ENCODE measurements around the gene SERPINA10.

SERPINA10 gene

DNA sequence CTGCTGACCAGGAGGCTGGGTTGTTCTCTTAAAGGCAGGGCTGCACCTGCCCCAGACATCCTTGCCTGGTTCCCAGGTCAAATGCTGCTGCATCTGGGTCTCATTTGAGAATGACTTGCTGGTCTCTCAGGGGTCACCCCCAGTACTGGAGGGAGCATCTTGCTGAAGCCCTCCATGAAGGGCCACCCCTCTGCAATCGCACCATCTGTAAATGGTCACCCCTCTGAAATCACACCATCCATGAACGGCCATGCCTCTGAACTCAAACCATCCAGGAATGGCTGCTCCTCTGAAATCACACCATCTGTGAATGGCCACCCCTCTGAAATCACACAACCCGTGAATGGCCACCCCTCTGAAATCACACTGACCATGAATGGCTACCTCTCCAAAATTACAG lies 37.4 kb upstream of the SERPINA10 start:
- no peaks in the 10 kb centered on the region for H3K27me3 ChIP-seq (replicated peaks; ENCODE audit: control insufficient read depth, insufficient read depth, low read length)
- no peak overlapping the region for H3K4me3 ChIP-seq (replicated peaks; ENCODE audit: low read depth, low read length)
- TF ChIP-seq CTCF (IDR thresholded peaks at IDR 0.05; ENCODE audit: insufficient read depth, low read length, poor library complexity, severe bottlenecking): no peak
- no peaks in the 10 kb centered on the region for H3K36me3 ChIP-seq (ENCODE audit: control insufficient read depth, insufficient read depth, low read length)
- no peak for DNase-seq (ENCODE audit: extremely low read depth, insufficient read length)

DNA sequence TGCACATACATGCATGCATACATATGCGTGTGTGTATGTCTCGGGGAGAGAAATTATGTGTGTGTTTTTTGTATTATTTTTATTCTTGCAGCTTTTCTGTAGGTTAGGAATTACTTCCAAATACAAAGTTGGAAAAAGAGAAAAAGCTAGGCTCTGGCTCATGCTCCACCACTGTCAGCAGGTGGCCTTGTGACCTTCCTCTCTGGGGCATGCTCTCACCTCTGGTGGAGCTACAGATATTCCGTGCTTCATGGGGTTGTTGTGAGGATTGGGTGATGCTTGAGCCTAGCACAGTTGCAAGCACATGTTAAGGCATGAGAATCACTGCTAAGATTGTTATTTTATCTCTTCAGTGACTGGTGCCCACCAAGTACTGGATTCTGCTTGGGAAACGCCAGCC lies 36.8 kb upstream of the SERPINA10 start:
- Histone ChIP-seq H3K27me3 (replicated peaks; ENCODE audit: control insufficient read depth, insufficient read depth, low read length) (no peaks in the 10 kb centered on the region), H3K4me3 (replicated peaks; ENCODE audit: low read depth, low read length) (no peak overlapping the region), H3K36me3 (ENCODE audit: control insufficient read depth, insufficient read depth, low read length) (no peaks in the 10 kb centered on the region)
- TF ChIP-seq CTCF (IDR thresholded peaks at IDR 0.05; ENCODE audit: insufficient read depth, low read length, poor library complexity, severe bottlenecking): no peak
- DNase-seq (ENCODE audit: extremely low read depth, insufficient read length): no peak

DNA sequence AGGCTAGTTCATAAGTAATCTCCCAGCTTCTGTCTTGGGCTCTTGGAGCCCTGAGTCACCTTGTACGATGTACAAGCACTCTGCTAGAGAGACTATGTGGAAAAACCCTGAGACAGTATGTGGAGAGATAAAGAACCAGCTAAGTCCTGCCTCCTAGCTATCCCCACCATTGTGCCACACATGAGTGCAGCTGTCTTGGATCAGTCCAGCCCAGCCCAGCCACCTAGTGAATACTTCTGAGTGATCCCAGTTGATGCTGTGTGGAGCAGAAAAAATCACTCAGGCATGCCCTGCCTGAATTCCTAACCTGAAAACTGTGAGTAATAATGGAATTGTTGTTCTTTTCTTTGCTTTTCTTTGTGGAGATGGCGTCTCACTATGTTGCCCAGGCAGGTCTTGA lies 35.1 kb upstream of the SERPINA10 start:
- H3K36me3 ChIP-seq (ENCODE audit: control insufficient read depth, insufficient read depth, low read length): no peaks in the 10 kb centered on the region
- DNase-seq (ENCODE audit: extremely low read depth, insufficient read length): no peak
- H3K27me3 ChIP-seq (replicated peaks; ENCODE audit: control insufficient read depth, insufficient read depth, low read length): no peaks in the 10 kb centered on the region
- TF ChIP-seq CTCF (IDR thresholded peaks at IDR 0.05; ENCODE audit: insufficient read depth, low read length, poor library complexity, severe bottlenecking): no peak
- H3K4me3 ChIP-seq (replicated peaks; ENCODE audit: low read depth, low read length): no peak overlapping the region

DNA sequence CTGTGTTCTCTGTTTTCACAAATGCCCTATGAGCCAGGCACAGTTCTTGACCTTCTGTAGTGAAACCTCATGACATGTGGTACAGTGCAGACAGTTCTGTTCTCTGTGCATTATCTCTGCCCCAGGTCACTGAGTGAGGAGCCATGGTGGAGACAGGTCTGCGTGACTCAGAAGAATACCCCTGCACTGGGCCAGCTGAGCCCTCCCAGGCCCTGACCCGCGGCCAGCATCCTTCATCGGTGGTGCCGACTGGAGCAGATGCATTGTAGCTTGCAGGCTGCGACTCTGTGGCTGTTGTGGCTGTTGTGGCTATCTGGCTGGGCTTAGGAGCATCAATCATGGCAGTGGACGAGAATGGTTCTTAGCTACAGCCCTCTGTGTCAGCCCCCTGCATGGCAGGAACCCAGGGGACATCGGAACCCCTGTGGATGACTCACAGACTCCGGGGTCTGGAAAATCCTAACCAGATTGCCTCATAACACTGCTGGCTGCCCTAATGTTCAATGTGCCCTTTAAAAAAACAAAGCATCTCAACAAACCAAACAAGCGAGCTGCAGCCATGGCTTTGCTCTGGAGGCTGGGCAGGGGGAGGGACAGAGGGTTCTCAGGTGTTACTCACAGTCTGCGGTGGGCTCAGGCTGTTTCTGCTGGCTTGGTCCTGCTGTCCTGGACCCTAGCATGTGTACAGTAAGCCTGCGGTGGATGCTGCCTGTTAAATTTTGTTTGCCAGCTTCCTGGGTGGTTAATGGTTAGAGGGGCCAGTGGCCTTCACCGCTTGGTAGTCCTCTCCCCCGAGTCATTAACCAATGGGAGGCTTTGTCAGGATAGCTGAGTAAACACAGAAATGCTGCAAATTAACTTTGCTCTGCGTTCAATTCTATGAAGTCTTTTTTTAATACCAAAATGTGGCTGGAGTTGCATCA lies 29.8 kb upstream of the SERPINA10 start, which contains the start of gene SERPINA6:
SERPINA6 (minus strand) TSS at position 689 of the 923 bp plus-strand sequence. CDS start 8,688 bp downstream, outside the sequence.
- no peak for TF ChIP-seq CTCF (IDR thresholded peaks at IDR 0.05; ENCODE audit: insufficient read depth, low read length, poor library complexity, severe bottlenecking)
- Histone ChIP-seq H3K27me3 (replicated peaks; ENCODE audit: control insufficient read depth, insufficient read depth, low read length) (no peaks in the 10 kb centered on the region), H3K4me3 (replicated peaks; ENCODE audit: low read depth, low read length) (no peak within 1 kb of the TSS), H3K36me3 (ENCODE audit: control insufficient read depth, insufficient read depth, low read length) (no peaks in the 10 kb centered on the region)
- DNase-seq (ENCODE audit: extremely low read depth, insufficient read length): no peak

DNA sequence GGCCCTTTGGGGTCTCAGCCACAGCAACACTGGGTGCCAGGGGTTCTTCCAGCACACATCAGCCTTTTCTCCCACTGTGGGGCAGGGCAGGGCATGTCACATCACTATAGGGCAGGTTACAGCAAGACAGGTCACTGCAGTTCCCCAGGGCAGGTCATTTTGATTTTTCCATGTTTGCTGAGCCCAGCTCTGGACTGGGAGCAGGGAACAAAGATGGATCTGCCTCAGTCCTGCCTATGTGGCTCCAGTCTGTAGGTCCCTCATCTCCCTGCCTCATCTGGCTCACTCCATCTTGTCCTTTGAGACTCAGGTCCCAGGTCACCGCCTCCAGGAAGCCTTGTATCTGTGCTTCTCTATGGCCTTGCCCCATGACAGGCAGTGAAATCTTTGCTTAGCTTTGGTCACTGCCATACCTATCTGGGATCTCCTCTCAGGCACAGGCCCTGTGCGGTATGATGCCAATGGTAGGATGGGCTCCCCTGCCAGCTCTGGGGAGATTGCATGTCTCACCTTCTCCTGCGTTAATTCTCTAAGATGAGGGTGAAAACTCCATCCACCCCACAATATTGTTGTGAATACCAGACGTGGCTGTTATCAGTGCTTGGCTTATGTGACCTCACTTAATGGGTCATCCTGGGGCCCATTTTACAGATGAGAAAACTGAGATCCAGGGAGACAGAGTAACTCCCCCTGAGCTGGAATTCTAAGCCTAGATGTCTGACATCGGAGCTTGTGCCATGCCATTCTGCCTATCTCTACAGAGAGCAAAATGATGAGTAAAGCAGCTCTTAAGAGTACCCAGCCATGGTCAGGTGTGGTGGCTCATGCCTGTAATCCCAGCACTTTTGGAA lies 28.6 kb upstream of the SERPINA10 start:
- Histone ChIP-seq H3K27me3 (replicated peaks; ENCODE audit: control insufficient read depth, insufficient read depth, low read length) (no peaks in the 10 kb centered on the region), H3K4me3 (replicated peaks; ENCODE audit: low read depth, low read length) (no peak overlapping the region), H3K36me3 (ENCODE audit: control insufficient read depth, insufficient read depth, low read length) (no peaks in the 10 kb centered on the region)
- DNase-seq (ENCODE audit: extremely low read depth, insufficient read length): no peak
- no peak for TF ChIP-seq CTCF (IDR thresholded peaks at IDR 0.05; ENCODE audit: insufficient read depth, low read length, poor library complexity, severe bottlenecking)
